GM18526 (cell line): ENCODE measurements around the gene GP1BB.

Experiments used
- POLR2A ChIP-seq: IDR thresholded peaks from 3 replicates; pipeline ENCODE4 v1.6.1; 2011; ENCODE audit not compliant: insufficient read length; ENCODE audit errors: extremely low read depth

Gene GP1BB

GRCh38 chr22:19727310-19728150 lies 4.2 kb downstream of the GP1BB start:
- no peak for TF ChIP-seq POLR2A

- TF ChIP-seq POLR2A: no peak
These were observed 4.9 kb downstream of the GP1BB start for GRCh38 chr22:19728271-19728670.

GRCh38 chr22:19728836-19729235 lies 5.5 kb downstream of the GP1BB start:
- TF ChIP-seq POLR2A: no peak

- no peak for TF ChIP-seq POLR2A
These were observed 6.2 kb downstream of the GP1BB start for GRCh38 chr22:19729507-19729906.

GRCh38 chr22:19730198-19730597 lies 6.9 kb downstream of the GP1BB start:
- no peak for TF ChIP-seq POLR2A

GRCh38 chr22:19730655-19731360 lies 7.5 kb downstream of the GP1BB start:
- no peak for TF ChIP-seq POLR2A

GRCh38 chr22:19731361-19732135 lies 8.2 kb downstream of the GP1BB start:
- TF ChIP-seq POLR2A: no peak

- TF ChIP-seq POLR2A: no peak
These were observed 9.2 kb downstream of the GP1BB start for GRCh38 chr22:19732403-19733113.

GRCh38 chr22:19733755-19734154 lies 10.4 kb downstream of the GP1BB start:
- no peak for TF ChIP-seq POLR2A

GRCh38 chr22:19734163-19734562 lies 10.8 kb downstream of the GP1BB start:
- TF ChIP-seq POLR2A: no peak

- TF ChIP-seq POLR2A: no peak
These were observed 11.6 kb downstream of the GP1BB start for GRCh38 chr22:19734837-19735382.

- TF ChIP-seq POLR2A: no peak
These were observed 12.5 kb downstream of the GP1BB start for GRCh38 chr22:19735665-19736510.

- TF ChIP-seq POLR2A: no peak
These were observed 14.7 kb downstream of the GP1BB start for GRCh38 chr22:19737846-19738663.
